ENCODE measurements around the gene STAM. TPM values are rescaled to one million over a fixed set of nuclear protein-coding genes. Genes with fewer than 3 reads are reported as not detected.

The STAM gene
- total and polyA plus RNA-seq, 9 donors: 10.7 to 24.7 (median 20.3) TPM

DNA sequence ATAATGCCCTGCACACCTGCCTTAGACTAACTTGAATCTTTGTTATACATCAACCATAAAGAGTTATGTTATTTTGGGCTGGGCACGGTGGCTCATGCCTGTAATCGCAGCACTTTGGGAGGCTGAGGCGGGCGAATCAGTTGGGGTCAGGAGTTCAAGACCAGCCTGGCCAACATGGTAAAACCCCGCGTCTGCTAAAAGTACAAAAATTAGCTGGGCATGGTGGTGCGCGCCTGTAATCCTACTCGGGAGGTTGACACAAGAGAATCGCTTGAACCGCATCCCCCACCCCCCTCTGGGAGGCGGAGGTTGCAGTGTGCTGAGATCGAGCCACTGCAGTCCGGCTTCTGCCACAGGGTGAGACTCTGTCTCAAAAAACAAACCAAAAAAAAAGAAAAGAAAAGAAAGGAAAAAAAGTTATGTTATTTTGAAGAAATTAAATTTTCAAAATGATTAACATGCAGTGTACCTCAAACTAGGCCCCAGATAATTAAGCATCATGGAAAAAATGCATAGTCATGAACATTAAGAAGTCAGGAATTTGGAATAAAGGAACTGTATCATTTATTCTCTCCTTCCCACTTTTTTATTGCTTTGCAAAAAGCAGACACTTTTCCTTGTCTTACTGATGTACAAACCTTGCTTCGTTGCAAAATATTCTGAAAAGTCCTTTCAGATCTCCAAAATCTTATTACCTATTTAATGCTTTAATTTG, 43.3 kb downstream of the STAM start:
- no peak for DNase-seq
- intact Hi-C loops (cut with DNase I): no loop called here
- 93 to 94% (median 94%) methylated on average over 15 of the region's 15 CpGs for WGBS, 3 donors
- no peak for TF ChIP-seq POLR2A (IDR thresholded peaks at IDR 0.05)
- TF ChIP-seq CTCF (IDR thresholded peaks at IDR 0.05): no peak
- no peak for TF ChIP-seq EP300 (IDR thresholded peaks at IDR 0.05)
- H3K27ac ChIP-seq: no peak overlapping the region
- H3K9me3 ChIP-seq: no peaks in the 10 kb centered on the region
- no peaks in the 10 kb centered on the region for H3K27me3 ChIP-seq
- no peak overlapping the region for H3K4me3 ChIP-seq
- H3K4me1 ChIP-seq (ENCODE audit: insufficient read depth): peaks cover 2% of the 10 kb centered on the region
- no peaks in the 10 kb centered on the region for H3K36me3 ChIP-seq

GRCh38 chr10:17689137-17689536, 45.2 kb downstream of the STAM start:
- Histone ChIP-seq H3K4me3 (no peak overlapping the region), H3K9me3 (no peaks in the 10 kb centered on the region), H3K27ac (no peak overlapping the region), H3K36me3 (no peaks in the 10 kb centered on the region), H3K4me1 (ENCODE audit: insufficient read depth) (no peaks in the 10 kb centered on the region), H3K27me3 (no peaks in the 10 kb centered on the region)
- intact Hi-C loops (cut with DNase I): no loop called here
- TF ChIP-seq CTCF (IDR thresholded peaks at IDR 0.05) (no peak), POLR2A (IDR thresholded peaks at IDR 0.05) (no peak), EP300 (IDR thresholded peaks at IDR 0.05) (no peak)
- no peak for DNase-seq

- TF ChIP-seq CTCF (IDR thresholded peaks at IDR 0.05) (no peak), POLR2A (IDR thresholded peaks at IDR 0.05) (no peak), EP300 (IDR thresholded peaks at IDR 0.05) (no peak)
- Histone ChIP-seq H3K27ac (no peak overlapping the region), H3K9me3 (no peaks in the 10 kb centered on the region), H3K27me3 (no peaks in the 10 kb centered on the region), H3K36me3 (no peaks in the 10 kb centered on the region), H3K4me1 (ENCODE audit: insufficient read depth) (no peaks in the 10 kb centered on the region), H3K4me3 (no peak overlapping the region)
- 92 to 97% (median 95%) methylated on average over 1 of the region's 1 CpG for WGBS, 3 donors
- intact Hi-C loops (cut with DNase I): no loop called here
- no peak for DNase-seq
Observed at GRCh38 chr10:17693009-17693408, 49.1 kb downstream of the STAM start.

DNA sequence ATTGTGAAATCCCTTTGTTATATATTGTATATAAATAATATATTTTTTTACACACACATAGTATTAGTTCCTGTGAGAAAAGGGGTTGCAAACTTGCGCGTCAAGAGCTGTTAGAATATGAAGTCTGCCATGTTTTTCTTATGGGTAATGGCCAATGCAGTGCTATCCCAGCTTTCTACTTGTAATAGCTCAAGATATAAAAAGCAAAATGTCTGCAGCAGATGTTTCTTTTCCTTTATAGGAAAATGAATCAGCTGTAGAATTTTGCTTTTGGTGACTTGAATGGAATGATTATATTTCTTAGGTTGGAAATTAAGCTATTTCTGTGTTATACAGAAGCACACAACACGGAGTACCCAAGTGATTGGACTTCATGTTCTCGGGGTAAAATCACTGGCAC, 54.7 kb downstream of the STAM start:
- Histone ChIP-seq H3K27me3 (no peaks in the 10 kb centered on the region), H3K27ac (no peak overlapping the region), H3K4me1 (ENCODE audit: insufficient read depth) (no peaks in the 10 kb centered on the region), H3K4me3 (no peak overlapping the region), H3K36me3 (no peaks in the 10 kb centered on the region), H3K9me3 (no peaks in the 10 kb centered on the region)
- WGBS, 3 donors: 98% methylated on average over 4 of the region's 4 CpGs
- no peak for TF ChIP-seq EP300 (IDR thresholded peaks at IDR 0.05)
- no peak for TF ChIP-seq POLR2A (IDR thresholded peaks at IDR 0.05)
- no peak for TF ChIP-seq CTCF (IDR thresholded peaks at IDR 0.05)
- intact Hi-C loops (cut with DNase I): no loop called here
- no peak for DNase-seq

All from ovary (tissue), 9 donors.